Esophagus squamous epithelium (tissue), 5 donors: Measurements from ENCODE around the gene PCAT7. TPM values are rescaled to one million over a fixed set of nuclear protein-coding genes. Genes with fewer than 3 reads are reported as not detected.

Experiments
- DNase-seq: peaks from one replicate; lab custom pipeline; 2025; lab: John Stamatoyannopoulos, UW
- H3K27ac ChIP-seq, 4 donors: fragments of 200-600 bp; sonication (generic); one replicate each; pipeline ENCODE4 v1.5.1; 2016 to 2019; ENCODE audit warnings: mild to moderate bottlenecking in 1 of 4
- H3K27me3 ChIP-seq, 4 donors: fragments of 200-600 bp; sonication (generic); 1 replicate in 3 of 4; 2 replicates in 1 of 4; pipeline versions ENCODE4 v1.5.1 to v1.6.0; 2017 to 2021; ENCODE audit warnings: antibody characterized with exemption in 1 of 4
- H3K36me3 ChIP-seq, 3 donors: fragments of 200-600 bp; sonication (generic); one replicate each; pipeline ENCODE4 v1.5.1; 2016 to 2019
- H3K4me1 ChIP-seq, 3 donors: fragments of 200-600 bp; sonication (generic); one replicate each; pipeline ENCODE4 v1.5.1; 2017 to 2019
- H3K4me3 ChIP-seq, 4 donors: fragments of 200-600 bp; sonication (generic); 1 replicate in 3 of 4; 2 replicates in 1 of 4; pipeline ENCODE4 v1.5.1; 2016 to 2019; ENCODE audit warnings: mild to moderate bottlenecking in 2 of 4, moderate library complexity in 1 of 4
- H3K9me3 ChIP-seq, 3 donors: fragments of 200-600 bp; sonication (generic); one replicate each; pipeline ENCODE4 v1.5.1; 2016 to 2019
- POLR2A ChIP-seq, 4 donors: fragments of 450-650 bp; IDR thresholded peaks; one replicate each; pipeline ENCODE4 v1.6.1; 2017; ENCODE audit warnings: antibody characterized with exemption in 4 of 4, mild to moderate bottlenecking in 4 of 4, moderate library complexity in 3 of 4
- WGBS, 2 donors: methylation state at CpG; one replicate each; pipeline ENCODE4 v1.1.5; 2018; 5-methylcytosine and 5-hydroxymethylcytosine counted together
- intact Hi-C: fragments of 100-400 bp; cut with DNase I; formaldehyde crosslinking; loops from one replicate; pipeline ENCODE4 v1.15.0; 2022
- total RNA-seq, 4 donors: library from RNA; depleted of rRNA; stranded (reverse); fragments of >200 nt; gene quantifications; one replicate each; pipeline ENCODE4 v1.1.0, GENCODE V29; 2016
- TF ChIP-seq, protein P1 (sequence below), 6 experiments: fragments of 450-650 bp in 4 of 6; fragments of 200-600 bp in 2 of 6; sonication (generic) in 2 of 6; IDR thresholded peaks; one replicate each; pipeline ENCODE4 v1.5.1; 2016 to 2019; ENCODE audit warnings: antibody characterized with exemption in 6 of 6, mild to moderate bottlenecking in 4 of 6, moderate library complexity in 4 of 6
- donor health status: DM: yes; HTN: yes; CAD: no.

The PCAT7 gene
- total RNA-seq, 4 donors from 2014 or later, result not detected

DNA sequence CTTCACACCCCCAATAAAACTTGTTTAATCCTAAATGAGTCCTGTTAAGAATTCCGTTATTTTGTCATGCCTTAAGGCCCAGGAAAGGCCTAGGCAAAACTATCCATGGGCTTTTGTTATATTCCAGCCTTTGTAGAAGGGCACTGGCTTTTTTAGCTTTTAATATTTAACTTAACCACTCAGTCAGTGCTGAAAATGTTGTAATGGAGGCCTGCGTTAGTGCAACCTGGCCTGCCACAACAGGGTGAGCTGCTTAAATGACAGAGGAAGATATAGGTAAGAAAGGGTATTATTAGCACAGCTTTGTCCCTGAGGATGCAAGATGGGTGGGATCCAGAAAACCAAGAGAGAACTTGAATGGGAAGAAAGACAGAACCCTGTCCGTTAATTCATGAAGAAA lies 40.2 kb upstream of the PCAT7 start:
- no peak overlapping the region for H3K27ac ChIP-seq
- H3K4me1 ChIP-seq, result no peaks in the 10 kb centered on the region
- no peaks in the 10 kb centered on the region for H3K27me3 ChIP-seq
- no peaks in the 10 kb centered on the region for H3K36me3 ChIP-seq
- 82 to 85% methylated on average over 3 of the region's 3 CpGs for WGBS, 2 donors
- H3K9me3 ChIP-seq, result no peaks in the 10 kb centered on the region
- no peak for TF ChIP-seq POLR2A (IDR thresholded peaks at IDR 0.05)
- TF ChIP-seq, protein P1, sequence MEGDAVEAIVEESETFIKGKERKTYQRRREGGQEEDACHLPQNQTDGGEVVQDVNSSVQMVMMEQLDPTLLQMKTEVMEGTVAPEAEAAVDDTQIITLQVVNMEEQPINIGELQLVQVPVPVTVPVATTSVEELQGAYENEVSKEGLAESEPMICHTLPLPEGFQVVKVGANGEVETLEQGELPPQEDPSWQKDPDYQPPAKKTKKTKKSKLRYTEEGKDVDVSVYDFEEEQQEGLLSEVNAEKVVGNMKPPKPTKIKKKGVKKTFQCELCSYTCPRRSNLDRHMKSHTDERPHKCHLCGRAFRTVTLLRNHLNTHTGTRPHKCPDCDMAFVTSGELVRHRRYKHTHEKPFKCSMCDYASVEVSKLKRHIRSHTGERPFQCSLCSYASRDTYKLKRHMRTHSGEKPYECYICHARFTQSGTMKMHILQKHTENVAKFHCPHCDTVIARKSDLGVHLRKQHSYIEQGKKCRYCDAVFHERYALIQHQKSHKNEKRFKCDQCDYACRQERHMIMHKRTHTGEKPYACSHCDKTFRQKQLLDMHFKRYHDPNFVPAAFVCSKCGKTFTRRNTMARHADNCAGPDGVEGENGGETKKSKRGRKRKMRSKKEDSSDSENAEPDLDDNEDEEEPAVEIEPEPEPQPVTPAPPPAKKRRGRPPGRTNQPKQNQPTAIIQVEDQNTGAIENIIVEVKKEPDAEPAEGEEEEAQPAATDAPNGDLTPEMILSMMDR (IDR thresholded peaks at IDR 0.05), result no peak
- H3K4me3 ChIP-seq, result no peak overlapping the region
- intact Hi-C loops, result no loop called here
- DNase-seq, result no peak

DNA sequence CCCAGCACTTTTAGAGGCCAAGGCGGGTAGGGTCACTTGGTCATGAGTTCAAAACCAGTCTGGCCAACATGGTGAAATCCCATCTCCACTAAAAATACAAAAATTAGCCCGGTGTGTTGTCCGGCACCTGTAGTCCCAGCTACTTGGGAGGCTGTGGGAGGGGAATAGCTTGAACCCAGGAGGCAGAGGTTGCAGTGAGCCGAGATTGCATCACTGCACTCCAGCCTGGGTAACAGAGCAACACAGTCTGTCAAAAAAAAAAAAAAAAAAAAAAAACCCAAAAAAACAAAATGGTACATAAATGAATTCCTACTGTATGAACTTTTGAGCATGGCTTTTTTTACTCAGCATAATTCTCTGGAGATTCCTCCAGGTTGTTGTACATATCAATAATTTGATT lies 37.6 kb upstream of the PCAT7 start:
- TF ChIP-seq, protein P1 (IDR thresholded peaks at IDR 0.05), result no peak
- TF ChIP-seq POLR2A (IDR thresholded peaks at IDR 0.05), result no peak
- Histone ChIP-seq H3K9me3 (no peaks in the 10 kb centered on the region), H3K4me3 (no peak overlapping the region), H3K27me3 (no peaks in the 10 kb centered on the region), H3K4me1 (no peaks in the 10 kb centered on the region), H3K36me3 (no peaks in the 10 kb centered on the region), H3K27ac (no peak overlapping the region)
- intact Hi-C loops, result no loop called here
- 85 to 88% methylated on average over 1 to 4 of the region's 4 CpGs for WGBS, 2 donors
- DNase-seq, result no peak

DNA sequence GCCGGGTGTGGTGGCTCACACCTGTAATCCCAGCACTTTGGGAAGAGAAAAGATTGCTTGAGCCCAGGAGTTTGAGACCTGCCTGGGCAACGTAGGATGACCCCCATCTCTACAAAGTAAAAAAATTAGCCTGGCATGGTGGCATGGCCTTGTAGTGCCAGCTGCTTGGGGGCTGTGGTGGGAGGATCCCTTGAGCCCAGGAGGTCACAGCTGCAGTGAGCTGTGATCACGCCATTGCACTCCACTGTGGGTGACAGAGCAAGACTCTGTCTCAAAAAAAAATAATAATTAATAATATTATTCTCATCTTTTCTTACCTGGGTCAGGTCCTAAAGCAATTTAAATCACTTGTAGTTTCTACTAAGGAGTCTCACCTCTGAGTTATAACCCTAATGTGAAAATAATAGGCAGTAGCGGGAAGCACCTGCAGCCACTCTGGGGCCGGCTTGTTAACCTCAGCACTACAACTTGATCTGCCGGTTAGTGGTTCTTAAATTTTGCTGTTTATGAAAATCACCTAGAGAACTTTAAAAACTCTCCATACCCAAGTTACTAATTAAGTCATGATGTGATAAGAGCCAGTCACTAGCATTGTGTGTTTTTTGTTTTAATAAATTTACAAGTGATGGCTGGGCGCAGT lies 29.4 kb upstream of the PCAT7 start:
- DNase-seq, result no peak
- 82 to 89% methylated on average over 7 of the region's 7 CpGs for WGBS, 2 donors
- Histone ChIP-seq H3K9me3 (no peaks in the 10 kb centered on the region), H3K4me1 (no peaks in the 10 kb centered on the region), H3K27ac (no peak overlapping the region), H3K4me3 (no peak overlapping the region), H3K27me3 (no peaks in the 10 kb centered on the region), H3K36me3 (no peaks in the 10 kb centered on the region)
- intact Hi-C loops, result no loop called here
- TF ChIP-seq POLR2A (IDR thresholded peaks at IDR 0.05), result no peak
- TF ChIP-seq, protein P1 (IDR thresholded peaks at IDR 0.05), result no peak

DNA sequence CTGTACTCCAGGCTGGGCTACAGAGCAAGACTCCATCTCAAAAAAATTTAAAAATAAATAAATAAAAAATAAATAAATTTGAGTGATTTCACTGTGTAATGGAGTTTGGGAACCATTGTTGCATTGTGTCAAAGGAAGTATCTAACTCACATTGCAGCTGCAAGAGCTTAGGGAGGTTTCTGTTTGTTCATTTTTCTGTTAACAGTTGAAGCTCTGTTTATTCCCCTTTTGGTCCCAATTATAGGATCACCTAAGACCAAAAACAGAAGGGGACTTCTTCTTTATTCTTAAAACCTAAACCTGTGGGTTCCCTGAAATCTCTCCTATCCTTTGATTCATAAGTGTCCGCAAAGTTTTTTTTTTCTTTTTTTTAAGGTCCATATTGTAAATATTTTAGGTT lies 28.6 kb upstream of the PCAT7 start:
- no peak for DNase-seq
- Histone ChIP-seq H3K36me3 (no peaks in the 10 kb centered on the region), H3K4me1 (no peaks in the 10 kb centered on the region), H3K27ac (no peak overlapping the region), H3K4me3 (no peak overlapping the region), H3K27me3 (no peaks in the 10 kb centered on the region), H3K9me3 (no peaks in the 10 kb centered on the region)
- intact Hi-C loops, result no loop called here
- 88 to 100% methylated on average over 1 of the region's 1 CpG for WGBS, 2 donors
- TF ChIP-seq, protein P1 (IDR thresholded peaks at IDR 0.05), result no peak
- no peak for TF ChIP-seq POLR2A (IDR thresholded peaks at IDR 0.05)

DNA sequence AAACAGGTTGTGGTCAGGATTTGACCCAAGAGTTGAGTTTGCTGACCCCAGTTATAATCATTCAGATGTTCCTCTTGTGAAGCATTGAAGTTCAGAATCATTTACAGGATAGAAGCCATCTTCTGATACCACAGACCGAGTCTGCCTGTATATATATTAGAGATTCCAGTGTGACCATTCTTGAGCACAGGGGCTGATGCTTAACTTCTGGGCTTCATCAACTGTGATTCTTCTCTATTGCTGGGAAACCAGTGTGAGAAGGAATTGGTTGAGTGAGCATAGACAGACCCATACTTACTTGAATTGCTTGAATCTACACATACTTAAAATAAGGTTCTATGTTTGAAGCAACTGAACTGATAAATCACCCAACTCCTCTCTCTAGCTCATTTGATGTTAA lies 27.9 kb upstream of the PCAT7 start:
- no peak overlapping the region for H3K27ac ChIP-seq
- H3K9me3 ChIP-seq, result no peaks in the 10 kb centered on the region
- 44 to 58% methylated on average over 1 of the region's 1 CpG for WGBS, 2 donors
- TF ChIP-seq POLR2A (IDR thresholded peaks at IDR 0.05), result no peak
- TF ChIP-seq, protein P1 (IDR thresholded peaks at IDR 0.05), result no peak
- no peaks in the 10 kb centered on the region for H3K4me1 ChIP-seq
- no peak overlapping the region for H3K4me3 ChIP-seq
- no peaks in the 10 kb centered on the region for H3K27me3 ChIP-seq
- DNase-seq, result no peak
- intact Hi-C loops, result no loop called here
- no peaks in the 10 kb centered on the region for H3K36me3 ChIP-seq
